ENCODE results near the gene ALDH18A1.

The ALDH18A1 gene

DNA sequence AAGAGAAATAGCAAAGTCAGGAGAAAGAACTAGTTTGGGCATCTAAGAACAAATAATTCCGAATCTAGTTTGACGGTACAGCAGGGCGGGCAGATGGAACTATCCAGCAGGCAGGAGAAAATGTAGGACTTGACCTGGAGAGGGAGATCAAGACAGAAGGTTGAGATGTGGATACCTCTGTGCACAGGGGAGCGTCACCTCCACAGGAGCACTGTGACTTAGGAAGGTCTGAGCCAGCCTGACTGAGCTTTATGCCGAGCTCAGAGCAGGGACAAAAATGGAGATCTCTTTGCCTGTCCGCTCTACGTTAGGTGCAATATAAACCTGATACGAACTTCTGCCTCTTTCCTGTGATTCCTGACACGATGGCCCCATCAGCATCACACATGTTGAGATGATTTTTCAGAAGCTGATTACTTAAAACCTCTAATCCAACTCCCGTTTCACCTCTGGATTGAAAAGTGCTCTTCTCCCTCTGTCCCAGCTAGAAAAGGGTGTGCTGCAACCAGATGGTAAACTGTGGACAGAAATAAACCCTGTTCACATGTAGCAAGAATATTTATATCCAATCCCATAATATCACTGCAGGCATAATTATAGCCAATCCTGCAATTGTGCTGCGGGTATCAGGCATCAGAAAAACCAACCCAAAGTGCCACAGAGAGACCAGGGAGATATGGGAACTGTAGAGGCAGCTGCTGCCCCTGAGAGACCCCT lies 81.7 kb downstream of the ALDH18A1 start:
- no peak for DNase-seq

DNA sequence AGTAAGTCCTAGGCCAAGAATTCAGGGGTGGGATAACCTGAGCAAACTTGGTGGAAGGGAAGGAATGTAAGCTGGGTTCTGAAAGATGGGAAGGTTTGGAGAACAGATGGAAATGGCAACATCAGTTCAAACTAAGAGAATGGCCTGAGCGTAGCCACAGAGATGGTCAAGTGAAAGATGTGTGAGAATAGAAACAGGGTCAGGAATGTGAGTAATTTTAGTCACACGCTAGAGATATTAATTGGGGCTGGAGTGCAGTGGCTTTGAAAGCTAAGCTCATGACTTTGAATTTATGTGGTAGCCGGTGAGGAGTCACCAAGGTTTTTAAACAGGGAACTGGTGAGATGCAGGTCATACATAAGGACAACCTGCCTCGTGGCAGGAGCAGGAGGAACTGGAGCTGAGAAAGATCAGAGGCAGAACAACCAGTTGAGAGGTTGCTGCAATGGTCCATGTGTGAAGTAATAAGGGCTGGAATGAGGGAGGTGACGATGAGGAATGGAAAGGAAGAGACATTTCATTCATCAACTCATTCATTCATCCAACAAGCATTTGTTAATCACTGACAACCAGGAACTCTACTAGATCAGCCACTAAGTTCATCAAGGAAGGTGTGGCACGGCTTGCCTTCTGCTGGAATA lies 82.4 kb downstream of the ALDH18A1 start:
- no peak for DNase-seq

DNA sequence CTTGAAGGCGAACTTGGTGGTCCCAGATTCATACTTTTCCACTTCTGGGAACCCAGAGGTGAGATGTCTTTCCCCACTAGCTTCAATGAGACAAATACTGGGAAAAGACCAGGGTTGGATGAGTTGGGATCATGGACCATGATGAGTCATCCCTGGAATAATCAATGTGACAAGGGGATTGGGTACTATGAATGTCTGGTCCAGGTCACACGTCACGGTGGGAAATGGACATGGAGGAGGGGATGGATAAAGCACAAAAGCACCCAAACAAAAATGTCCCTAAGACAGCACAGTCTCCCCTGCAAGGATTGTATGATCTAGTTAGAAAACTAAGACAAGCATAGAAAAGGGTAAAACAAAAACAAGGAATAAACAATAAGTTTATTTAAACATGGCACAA lies 83.0 kb downstream of the ALDH18A1 start:
- DNase-seq = no peak

DNA sequence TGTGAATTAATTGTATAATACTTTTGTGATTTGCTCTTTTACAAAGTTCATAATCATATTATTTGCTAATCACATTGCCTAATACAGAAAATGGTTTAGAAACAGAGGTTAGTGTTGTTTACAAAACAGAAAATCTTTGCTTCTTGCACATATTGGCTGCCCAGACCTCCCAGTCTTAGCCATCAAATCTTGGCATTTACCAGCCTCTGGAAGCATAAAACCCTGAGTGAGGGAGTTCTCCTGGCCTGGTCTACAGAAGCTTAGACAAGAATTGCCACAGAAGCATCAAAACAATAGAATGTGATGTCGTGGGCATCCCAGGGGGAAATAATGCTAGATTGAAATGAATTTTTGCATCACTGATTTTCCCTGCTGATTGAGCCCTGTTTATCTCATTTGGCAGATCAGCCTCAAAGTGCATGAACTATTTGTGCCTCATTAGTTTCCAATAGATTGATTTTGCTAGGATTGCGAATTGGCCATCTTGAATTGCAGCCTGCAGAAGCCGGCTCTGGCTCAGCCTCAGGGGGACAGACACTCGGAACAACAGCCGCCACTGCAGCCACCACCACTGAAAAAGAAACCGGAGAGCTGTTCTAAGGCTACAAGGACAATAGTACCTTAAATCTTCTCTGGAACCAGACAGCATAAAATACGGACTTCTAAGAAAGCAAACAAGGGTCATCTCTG lies 84.2 kb downstream of the ALDH18A1 start:
- DNase-seq = no peak

GRCh38 chr10:95571390-95571789 lies 85.1 kb downstream of the ALDH18A1 start:
- no peak for DNase-seq

DNA sequence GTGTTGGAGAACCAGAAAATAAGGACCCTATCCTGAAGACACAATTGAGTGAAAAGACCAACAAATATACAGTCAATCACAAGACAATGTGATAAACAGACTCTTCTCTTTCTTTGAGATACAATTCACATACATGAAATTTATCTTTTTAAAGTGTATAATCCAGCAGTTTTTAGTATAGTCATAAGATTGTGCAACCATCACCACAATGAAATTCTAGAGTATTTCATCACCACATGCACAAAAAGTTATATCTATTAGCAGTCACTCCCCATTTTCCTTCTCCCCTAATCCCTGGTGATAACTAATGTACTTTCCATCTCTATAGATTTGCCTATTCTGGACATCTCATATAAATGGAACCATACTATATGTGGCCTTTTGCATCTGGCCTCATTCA lies 87.1 kb downstream of the ALDH18A1 start:
- DNase-seq = peak in 2 of 3 donors; percentile 19 to 49

DNA sequence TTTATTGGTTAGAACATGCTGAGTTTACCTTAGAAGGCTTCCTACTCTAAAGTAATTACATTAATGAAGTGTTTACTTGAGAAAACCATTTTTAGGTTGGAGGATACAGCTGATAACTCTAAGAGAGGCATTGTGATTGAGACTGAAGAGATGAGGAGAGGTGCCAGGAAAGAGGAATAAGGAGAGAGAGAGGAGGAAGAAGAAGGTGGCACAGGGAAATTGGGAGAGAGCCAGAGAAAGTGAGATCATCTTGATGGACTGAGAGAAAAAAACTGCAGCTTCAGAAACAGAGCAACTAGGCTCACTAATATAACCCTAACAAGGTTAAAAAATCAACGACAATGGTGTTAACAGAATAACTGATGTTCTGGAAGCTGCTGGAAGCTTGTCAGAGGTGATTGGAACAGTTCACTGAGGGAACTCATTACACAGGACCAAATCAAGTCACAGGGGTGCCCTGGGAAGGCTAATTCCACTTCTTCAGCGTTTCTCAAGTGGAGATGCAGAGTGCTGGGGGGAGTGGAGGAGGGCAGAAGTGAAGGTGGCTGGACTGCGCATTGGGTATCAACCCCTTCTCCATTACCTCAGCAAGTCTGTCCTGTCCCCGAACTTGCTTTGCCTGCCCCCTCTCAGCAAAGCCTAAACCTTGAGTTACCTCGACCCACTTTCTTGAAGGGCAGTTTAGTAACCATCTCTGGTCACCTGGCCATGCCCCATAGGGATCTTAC lies 88.4 kb downstream of the ALDH18A1 start:
- DNase-seq = peak in 2 of 3 donors; percentile 14 to 25

DNA sequence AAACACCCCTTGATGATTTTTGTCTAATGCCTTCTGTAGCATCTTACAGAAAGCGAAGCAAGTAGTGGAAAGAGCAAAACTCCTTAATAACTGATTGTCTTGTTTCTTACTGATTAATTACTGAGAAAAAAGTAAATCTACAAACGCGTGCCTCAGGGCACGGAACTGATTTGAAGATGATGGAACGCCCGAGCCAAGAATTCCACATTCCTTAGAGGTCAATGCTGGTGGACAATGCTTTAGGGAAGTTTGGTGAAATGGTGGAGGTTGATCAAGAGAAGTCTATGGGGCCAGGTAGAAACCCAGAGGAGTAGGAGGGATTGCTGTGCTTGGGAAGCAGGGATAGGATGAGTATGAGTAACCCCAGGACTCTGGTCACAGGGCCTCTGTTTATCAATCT lies 90.4 kb downstream of the ALDH18A1 start:
- no peak for DNase-seq

DNA sequence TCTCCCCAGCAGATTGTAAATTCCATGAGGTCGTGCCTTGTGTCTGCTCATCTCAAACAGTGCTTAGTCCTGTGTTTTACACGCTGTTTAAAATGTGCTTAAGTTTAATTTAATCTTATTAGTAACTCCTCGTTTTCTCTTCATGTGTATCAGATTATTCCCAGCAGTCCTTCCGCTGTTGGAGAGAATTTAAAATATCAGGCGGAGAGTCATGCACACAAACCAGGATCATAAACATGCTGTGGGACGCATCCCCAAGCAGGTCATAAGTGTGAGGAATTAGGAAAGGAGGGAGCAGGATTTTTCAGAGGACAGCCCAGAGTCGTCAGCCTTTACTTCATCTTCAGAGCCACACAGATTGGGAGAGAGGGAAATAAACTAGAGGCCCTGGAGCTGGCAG lies 91.2 kb downstream of the ALDH18A1 start:
- no peak for DNase-seq

- no peak for DNase-seq
Observed at GRCh38 chr10:95564291-95564690, 92.2 kb downstream of the ALDH18A1 start.

GRCh38 chr10:95562341-95562965 lies 94.1 kb downstream of the ALDH18A1 start:
- no peak for DNase-seq

GRCh38 chr10:95561864-95562177 lies 94.7 kb downstream of the ALDH18A1 start:
- no peak for DNase-seq

GRCh38 chr10:95561177-95561863 lies 95.2 kb downstream of the ALDH18A1 start, which contains the start of gene SORBS1:
Gene SORBS1, minus strand, starts transcription at chr10:95561371. Its CDS starts 120,236 bp downstream, at chr10:95441135.
- peak; percentile 97 to 99 (median 98) for DNase-seq

- peak; percentile 28 to 35 (median 34) for DNase-seq
Observed at GRCh38 chr10:95560278-95561176, 96.0 kb downstream of the ALDH18A1 start.

GRCh38 chr10:95559896-95560277 lies 96.6 kb downstream of the ALDH18A1 start:
- no peak for DNase-seq

DNA sequence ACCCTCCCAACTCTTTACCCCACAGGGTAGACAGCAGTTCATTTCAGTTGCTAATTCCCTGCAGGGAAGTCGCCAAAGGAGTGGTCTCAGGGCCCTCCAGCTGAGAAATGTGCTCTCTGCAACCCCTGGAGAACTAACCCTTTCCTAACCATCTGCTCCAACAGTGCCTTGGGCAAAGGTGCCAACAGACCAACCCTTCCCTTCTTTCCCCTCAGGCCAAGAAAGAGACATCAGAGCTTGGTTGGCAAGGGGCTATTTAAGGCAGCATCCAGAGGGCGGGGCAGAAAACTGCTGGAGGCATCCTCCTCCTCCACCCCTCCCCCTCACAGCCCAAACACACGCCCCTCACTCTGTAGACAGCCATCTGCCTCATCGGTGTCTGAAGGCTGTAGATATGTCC lies 97.0 kb downstream of the ALDH18A1 start:
- DNase-seq = no peak

- DNase-seq = no peak
Observed at GRCh38 chr10:95558593-95559320, 97.8 kb downstream of the ALDH18A1 start.

- no peak for DNase-seq
Observed at GRCh38 chr10:95556994-95557767, 99.3 kb downstream of the ALDH18A1 start.
